HEK293 (cell line): ENCODE measurements around the gene PLEKHG4B.

Experiments used
- CTCF ChIA-PET: fragments of 350-600 bp; formaldehyde crosslinking; extraction: SDS; loops from one replicate; lab custom pipeline; 2021; ENCODE audit warnings: antibody characterized with exemption; lab: Yijun Ruan, JAX
- POLR2A ChIA-PET: fragments of 300-600 bp; formaldehyde crosslinking; extraction: SDS; loops from one replicate; lab custom pipeline; 2020; ENCODE audit warnings: antibody characterized with exemption, inconsistent platforms; lab: Yijun Ruan, JAX
- H3K27ac ChIP-seq: fragments of 200-500 bp; sonication (Bioruptor generic); 2 replicates; pipeline ENCODE4 v1.5.1; 2014; ENCODE audit warnings: low read depth, low read length, control low read depth, inconsistent platforms; ENCODE audit errors: extremely low read depth
- H3K36me3 ChIP-seq, 2 experiments: fragments of 200-500 bp in 1 of 2; sonication (Bioruptor generic) in 1 of 2; 1 replicate in 1 of 2; 2 replicates in 1 of 2; pipeline ENCODE4 v1.5.1; 2014 to 2017; ENCODE audit warnings: inconsistent platforms in 2 of 2, low read length in 2 of 2; ENCODE audit not compliant: control insufficient read depth in 2 of 2, insufficient read depth in 1 of 2
- H3K4me1 ChIP-seq: fragments of 200-500 bp; sonication (Bioruptor generic); 2 replicates; pipeline ENCODE4 v1.5.1; 2014; ENCODE audit warnings: mild to moderate bottlenecking, low read length, inconsistent platforms; ENCODE audit not compliant: control insufficient read depth, insufficient read depth
- H3K4me3 ChIP-seq: 2 replicates; pipeline ENCODE4 v1.5.1; 2011; ENCODE audit warnings: low read depth, mild to moderate bottlenecking, control low read depth, low read length, moderate library complexity
- H3K9me3 ChIP-seq: fragments of 200-500 bp; sonication (Bioruptor generic); 2 replicates; pipeline ENCODE4 v1.5.1; 2014; ENCODE audit warnings: low read depth, low read length, inconsistent platforms; ENCODE audit not compliant: control insufficient read depth, insufficient read depth
- FEZF1 ChIP-seq: fragments of 450-650 bp; formaldehyde crosslinking; IDR thresholded peaks from 2 replicates; pipeline ENCODE4 v1.5.1; 2016; ENCODE audit warnings: missing biosample characterization, missing genetic modification characterization
- KLF1 ChIP-seq: fragments of 450-650 bp; formaldehyde crosslinking; IDR thresholded peaks from 2 replicates; pipeline ENCODE4 v1.5.1; 2016; ENCODE audit warnings: missing biosample characterization, missing genetic modification characterization
- KLF7 ChIP-seq: fragments of 450-650 bp; formaldehyde crosslinking; IDR thresholded peaks from 2 replicates; pipeline ENCODE4 v1.5.1; 2016; ENCODE audit warnings: missing biosample characterization, missing genetic modification characterization, borderline replicate concordance
- PRDM1 ChIP-seq: fragments of 450-650 bp; formaldehyde crosslinking; IDR thresholded peaks from 2 replicates; pipeline ENCODE4; 2016; ENCODE audit warnings: missing biosample characterization, missing genetic modification characterization
- REPIN1 ChIP-seq: fragments of 450-650 bp; formaldehyde crosslinking; IDR thresholded peaks from 2 replicates; pipeline ENCODE4 v1.5.1; 2017; ENCODE audit warnings: missing biosample characterization, missing genetic modification characterization, low read depth
- SP2 ChIP-seq: fragments of 450-650 bp; formaldehyde crosslinking; IDR thresholded peaks from 2 replicates; pipeline ENCODE4 v1.5.1; 2016; ENCODE audit warnings: missing biosample characterization, missing genetic modification characterization
- YY2 ChIP-seq: fragments of 450-650 bp; formaldehyde crosslinking; IDR thresholded peaks from 2 replicates; pipeline ENCODE4 v1.5.1; 2016; ENCODE audit warnings: missing biosample characterization, missing genetic modification characterization
- ZBTB1 ChIP-seq: fragments of 450-650 bp; formaldehyde crosslinking; IDR thresholded peaks from 2 replicates; pipeline ENCODE4 v1.5.1; 2016; ENCODE audit warnings: missing biosample characterization, missing genetic modification characterization
- ZBTB17 ChIP-seq: fragments of 450-650 bp; formaldehyde crosslinking; IDR thresholded peaks from 2 replicates; pipeline ENCODE4 v1.5.1; 2016; ENCODE audit warnings: missing biosample characterization, missing genetic modification characterization
- ZBTB20 ChIP-seq: fragments of 450-650 bp; formaldehyde crosslinking; IDR thresholded peaks from 2 replicates; pipeline ENCODE4 v1.5.1; 2016; ENCODE audit warnings: missing biosample characterization, missing genetic modification characterization
- ZBTB7A ChIP-seq: fragments of 450-650 bp; formaldehyde crosslinking; IDR thresholded peaks from 2 replicates; pipeline ENCODE4 v1.5.1; 2016; ENCODE audit warnings: low read depth, missing biosample characterization, missing genetic modification characterization
- ZFP69B ChIP-seq: fragments of 450-650 bp; formaldehyde crosslinking; IDR thresholded peaks from 2 replicates; pipeline ENCODE4 v1.5.1; 2016; ENCODE audit warnings: missing biosample characterization, missing genetic modification characterization
- ZNF146 ChIP-seq: fragments of 450-650 bp; formaldehyde crosslinking; IDR thresholded peaks from 2 replicates; pipeline ENCODE4 v1.5.1; 2016; ENCODE audit warnings: missing biosample characterization, missing genetic modification characterization
- ZNF157 ChIP-seq: fragments of 450-650 bp; formaldehyde crosslinking; IDR thresholded peaks from 2 replicates; pipeline ENCODE4 v1.5.1; 2016; ENCODE audit warnings: missing biosample characterization, missing genetic modification characterization
- ZNF223 ChIP-seq: fragments of 450-650 bp; formaldehyde crosslinking; IDR thresholded peaks from 2 replicates; pipeline ENCODE4 v1.5.1; 2016; ENCODE audit warnings: missing biosample characterization, missing genetic modification characterization
- ZNF350 ChIP-seq: fragments of 450-650 bp; formaldehyde crosslinking; IDR thresholded peaks from 2 replicates; pipeline ENCODE4 v1.5.0; 2017; ENCODE audit warnings: missing biosample characterization, mild to moderate bottlenecking, missing genetic modification characterization
- ZNF394 ChIP-seq: fragments of 450-650 bp; formaldehyde crosslinking; IDR thresholded peaks from 2 replicates; pipeline ENCODE4 v1.5.1; 2016; ENCODE audit warnings: missing biosample characterization, missing genetic modification characterization, mild to moderate bottlenecking, moderate library complexity, borderline replicate concordance
- ZNF529 ChIP-seq: fragments of 450-650 bp; formaldehyde crosslinking; IDR thresholded peaks from 2 replicates; pipeline ENCODE4 v1.5.1; 2017; ENCODE audit warnings: missing genetic modification characterization, missing biosample characterization; ENCODE audit not compliant: insufficient replicate concordance
- ZNF544 ChIP-seq: fragments of 450-650 bp; formaldehyde crosslinking; IDR thresholded peaks from 2 replicates; pipeline ENCODE4 v1.5.0; 2017; ENCODE audit warnings: missing biosample characterization, missing genetic modification characterization
- ZNF549 ChIP-seq: fragments of 450-650 bp; IDR thresholded peaks from 2 replicates; pipeline ENCODE4 v1.5.1; 2018; ENCODE audit warnings: missing biosample characterization, missing genetic modification characterization, mild to moderate bottlenecking, inconsistent platforms, moderate library complexity
- ZNF585B ChIP-seq: fragments of 450-650 bp; formaldehyde crosslinking; IDR thresholded peaks from 2 replicates; pipeline ENCODE4 v1.5.1; 2016; ENCODE audit warnings: missing biosample characterization, missing genetic modification characterization
- ZNF747 ChIP-seq: fragments of 450-650 bp; formaldehyde crosslinking; IDR thresholded peaks from 2 replicates; pipeline ENCODE4 v1.5.1; 2016; ENCODE audit warnings: missing biosample characterization, missing genetic modification characterization
- ZNF791 ChIP-seq: fragments of 450-650 bp; formaldehyde crosslinking; IDR thresholded peaks from 2 replicates; pipeline ENCODE4 v1.5.1; 2016; ENCODE audit warnings: missing biosample characterization, missing genetic modification characterization
- TF ChIP-seq, protein P1 (sequence below): fragments of 450-650 bp; formaldehyde crosslinking; IDR thresholded peaks from 2 replicates; pipeline ENCODE4 v1.5.1; 2016; ENCODE audit warnings: missing biosample characterization, missing genetic modification characterization, low read depth
- TF ChIP-seq, protein P2 (sequence below): fragments of 450-650 bp; IDR thresholded peaks from 2 replicates; pipeline ENCODE4 v1.5.1; 2018; ENCODE audit warnings: missing biosample characterization, missing genetic modification characterization
- TF ChIP-seq, protein P3 (sequence below): fragments of 450-650 bp; formaldehyde crosslinking; IDR thresholded peaks from 2 replicates; pipeline ENCODE4 v1.5.1; 2016; ENCODE audit warnings: missing biosample characterization, missing genetic modification characterization, low read depth

PLEKHG4B gene

DNA sequence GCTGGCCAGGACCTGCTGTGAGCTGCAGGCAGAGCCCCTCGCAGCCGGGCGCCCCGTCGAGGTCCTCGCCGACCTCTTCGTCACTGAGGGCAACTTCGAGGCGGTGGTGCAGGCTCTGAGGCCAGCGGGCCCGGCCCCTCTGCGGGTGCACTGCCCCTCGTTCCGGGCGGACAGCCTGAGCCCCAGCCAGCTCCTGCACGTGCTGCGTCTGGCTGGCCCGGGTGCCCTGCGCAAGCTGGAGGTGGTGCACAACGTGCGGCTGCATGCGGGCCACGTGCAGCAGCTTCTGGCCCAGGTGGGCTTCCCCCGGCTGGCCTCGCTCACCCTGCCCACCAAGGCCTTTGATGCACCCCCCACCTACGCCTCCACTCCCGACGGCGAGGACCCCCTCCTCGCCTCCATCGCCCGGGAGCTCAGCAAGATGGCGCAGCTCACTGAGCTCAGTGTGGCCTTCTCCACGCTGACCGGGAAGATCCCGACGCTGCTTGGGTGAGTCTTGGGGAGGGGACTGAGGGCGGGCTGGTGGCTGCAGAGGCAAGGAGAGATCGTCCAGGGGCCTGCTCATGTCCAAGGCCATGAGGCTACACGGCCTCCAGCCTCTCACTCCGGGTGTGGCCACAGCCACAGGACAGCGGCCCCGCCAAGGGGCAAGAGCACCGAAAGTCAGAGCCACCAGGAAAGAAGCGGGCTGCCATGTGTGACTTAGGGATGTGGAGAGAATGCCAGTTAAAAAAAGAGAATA is 100.2 kb downstream of the PLEKHG4B start:
- CTCF ChIA-PET = no interaction called here
- POLR2A ChIA-PET = interaction anchor here (0.5 to 1.9 kb wide), 2 partner anchors 26 to 27 kb away, joined by 4 to 6 read pairs; partner anchors contain the start of genes CCDC127 and SDHA
- Histone ChIP-seq H3K4me1 (peaks cover 4% of the 10 kb centered on the region), H3K9me3 (no peaks in the 10 kb centered on the region), H3K4me3 (no peak overlapping the region)
- no peak for TF ChIP-seq ZNF544 (tag by site-specific recombination)
- TF ChIP-seq ZNF350 (tag by site-specific recombination) = no peak
- no peak for TF ChIP-seq ZBTB1 (tag by site-specific recombination)
- TF ChIP-seq ZNF585B = no peak
- TF ChIP-seq, protein P1, sequence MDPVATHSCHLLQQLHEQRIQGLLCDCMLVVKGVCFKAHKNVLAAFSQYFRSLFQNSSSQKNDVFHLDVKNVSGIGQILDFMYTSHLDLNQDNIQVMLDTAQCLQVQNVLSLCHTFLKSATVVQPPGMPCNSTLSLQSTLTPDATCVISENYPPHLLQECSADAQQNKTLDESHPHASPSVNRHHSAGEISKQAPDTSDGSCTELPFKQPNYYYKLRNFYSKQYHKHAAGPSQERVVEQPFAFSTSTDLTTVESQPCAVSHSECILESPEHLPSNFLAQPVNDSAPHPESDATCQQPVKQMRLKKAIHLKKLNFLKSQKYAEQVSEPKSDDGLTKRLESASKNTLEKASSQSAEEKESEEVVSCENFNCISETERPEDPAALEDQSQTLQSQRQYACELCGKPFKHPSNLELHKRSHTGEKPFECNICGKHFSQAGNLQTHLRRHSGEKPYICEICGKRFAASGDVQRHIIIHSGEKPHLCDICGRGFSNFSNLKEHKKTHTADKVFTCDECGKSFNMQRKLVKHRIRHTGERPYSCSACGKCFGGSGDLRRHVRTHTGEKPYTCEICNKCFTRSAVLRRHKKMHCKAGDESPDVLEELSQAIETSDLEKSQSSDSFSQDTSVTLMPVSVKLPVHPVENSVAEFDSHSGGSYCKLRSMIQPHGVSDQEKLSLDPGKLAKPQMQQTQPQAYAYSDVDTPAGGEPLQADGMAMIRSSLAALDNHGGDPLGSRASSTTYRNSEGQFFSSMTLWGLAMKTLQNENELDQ (tag by site-specific recombination) = no peak
- TF ChIP-seq ZNF747 (tag by site-specific recombination) = no peak
- no peak for TF ChIP-seq ZNF146 (tag by site-specific recombination)
- TF ChIP-seq ZNF791 = no peak
- TF ChIP-seq, protein P2, sequence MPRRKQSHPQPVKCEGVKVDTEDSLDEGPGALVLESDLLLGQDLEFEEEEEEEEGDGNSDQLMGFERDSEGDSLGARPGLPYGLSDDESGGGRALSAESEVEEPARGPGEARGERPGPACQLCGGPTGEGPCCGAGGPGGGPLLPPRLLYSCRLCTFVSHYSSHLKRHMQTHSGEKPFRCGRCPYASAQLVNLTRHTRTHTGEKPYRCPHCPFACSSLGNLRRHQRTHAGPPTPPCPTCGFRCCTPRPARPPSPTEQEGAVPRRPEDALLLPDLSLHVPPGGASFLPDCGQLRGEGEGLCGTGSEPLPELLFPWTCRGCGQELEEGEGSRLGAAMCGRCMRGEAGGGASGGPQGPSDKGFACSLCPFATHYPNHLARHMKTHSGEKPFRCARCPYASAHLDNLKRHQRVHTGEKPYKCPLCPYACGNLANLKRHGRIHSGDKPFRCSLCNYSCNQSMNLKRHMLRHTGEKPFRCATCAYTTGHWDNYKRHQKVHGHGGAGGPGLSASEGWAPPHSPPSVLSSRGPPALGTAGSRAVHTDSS = no peak
- no peak for TF ChIP-seq KLF1 (tag by site-specific recombination)
- TF ChIP-seq ZBTB17 (tag by site-specific recombination) = no peak
- TF ChIP-seq, all 188 proteins: peak for 0
- no peak overlapping the region for H3K27ac ChIP-seq
- H3K36me3 ChIP-seq = no peaks in the 10 kb centered on the region

DNA sequence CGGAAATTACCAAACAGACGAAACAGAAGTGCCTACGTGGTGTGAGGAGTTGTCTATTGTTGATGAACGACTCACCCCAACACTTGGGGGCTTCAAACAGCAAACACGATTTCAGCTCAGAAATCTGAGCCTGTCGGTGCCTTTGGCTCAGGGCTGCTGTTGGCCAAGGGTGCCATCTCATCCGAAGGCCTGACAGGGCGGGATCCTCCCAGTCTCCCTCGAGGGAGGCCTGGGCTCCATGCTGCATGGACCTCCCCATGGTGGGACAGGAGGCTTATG is 100.7 kb downstream of the PLEKHG4B start:
- no peak for TF ChIP-seq ZNF549 (tag by site-specific recombination)
- no peak for TF ChIP-seq KLF7
- TF ChIP-seq SP2 (tag by site-specific recombination) = no peak
- no peak for TF ChIP-seq FEZF1 (tag by site-specific recombination)
- TF ChIP-seq ZBTB20 = no peak
- TF ChIP-seq ZNF157 = no peak
- no peak for TF ChIP-seq PRDM1
- no peak for TF ChIP-seq REPIN1 (tag by site-specific recombination)
- TF ChIP-seq ZBTB7A (tag by site-specific recombination) = no peak
- no peak for TF ChIP-seq ZNF223 (tag by site-specific recombination)
- TF ChIP-seq ZNF529 (tag by site-specific recombination) = no peak
- no peak for TF ChIP-seq YY2 (tag by site-specific recombination)
- TF ChIP-seq, protein P3, sequence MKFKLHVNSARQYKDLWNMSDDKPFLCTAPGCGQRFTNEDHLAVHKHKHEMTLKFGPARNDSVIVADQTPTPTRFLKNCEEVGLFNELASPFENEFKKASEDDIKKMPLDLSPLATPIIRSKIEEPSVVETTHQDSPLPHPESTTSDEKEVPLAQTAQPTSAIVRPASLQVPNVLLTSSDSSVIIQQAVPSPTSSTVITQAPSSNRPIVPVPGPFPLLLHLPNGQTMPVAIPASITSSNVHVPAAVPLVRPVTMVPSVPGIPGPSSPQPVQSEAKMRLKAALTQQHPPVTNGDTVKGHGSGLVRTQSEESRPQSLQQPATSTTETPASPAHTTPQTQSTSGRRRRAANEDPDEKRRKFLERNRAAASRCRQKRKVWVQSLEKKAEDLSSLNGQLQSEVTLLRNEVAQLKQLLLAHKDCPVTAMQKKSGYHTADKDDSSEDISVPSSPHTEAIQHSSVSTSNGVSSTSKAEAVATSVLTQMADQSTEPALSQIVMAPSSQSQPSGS (tag by site-specific recombination) = no peak
- TF ChIP-seq ZFP69B (tag by site-specific recombination) = no peak
- no peak for TF ChIP-seq ZNF394 (tag by site-specific recombination)
- TF ChIP-seq, all 188 proteins: peak for 0
- ChIA-PET POLR2A (no interaction called here), CTCF (interaction anchor here (0.6 kb wide), 1 partner anchor 233 kb away, joined by 3 read pairs; no protein-coding TSS in a partner anchor)
- Histone ChIP-seq H3K9me3 (no peaks in the 10 kb centered on the region), H3K27ac (no peak overlapping the region), H3K4me3 (no peak overlapping the region), H3K36me3 (no peaks in the 10 kb centered on the region), H3K4me1 (peaks cover 4% of the 10 kb centered on the region)
